Renal cortex interstitium (tissue), 11 donors: ENCODE data around the gene ACOT13. TPM values are rescaled to one million over a fixed set of nuclear protein-coding genes. Genes with fewer than 3 reads are reported as not detected.
"Not testable (repeated sequence)": the region's sequence is repeated elsewhere in the genome, so short reads cannot be mapped to it uniquely, and the experiment has no call there.

ENCODE experiments used
- DNase-seq, 11 donors: peaks; one replicate each; pipeline ENCODE4 v3.0.0-alpha.2; 2013; ENCODE audit warnings: low read depth in 9 of 11, low spot score in 4 of 11; ENCODE audit errors: extremely low read depth in 1 of 11
- polyA plus RNA-seq, 3 donors: library from polyadenylated mRNA; unstranded; fragments of 120-200 nt; gene quantifications; one replicate each; pipeline ENCODE4 v1.2.1, GENCODE V29; 2013; ENCODE audit not compliant: insufficient read length in 3 of 3

Gene ACOT13
- polyA plus RNA-seq, 3 donors = 30.8 to 40.3 (median 37.1) TPM

GRCh38 chr6:24743944-24744335 is 77.1 kb downstream of the ACOT13 start:
- DNase-seq = no peak

- no peak for DNase-seq
Measured at GRCh38 chr6:24744911-24745310, 78.0 kb downstream of the ACOT13 start.

GRCh38 chr6:24749297-24749696 is 82.4 kb downstream of the ACOT13 start:
- no peak for DNase-seq

GRCh38 chr6:24750878-24751277 is 84.0 kb downstream of the ACOT13 start:
- DNase-seq = not testable (repeated sequence)

GRCh38 chr6:24752503-24752902 is 85.6 kb downstream of the ACOT13 start:
- DNase-seq = no peak

GRCh38 chr6:24752917-24753492 is 86.1 kb downstream of the ACOT13 start:
- DNase-seq = no peak

- DNase-seq = no peak
Measured at GRCh38 chr6:24753545-24753944, 86.7 kb downstream of the ACOT13 start.

- DNase-seq = not testable (repeated sequence)
Measured at GRCh38 chr6:24754378-24754777, 87.5 kb downstream of the ACOT13 start.

Other genes starting within 250 kb of the ACOT13 start
- 1 to 10 TPM; 3.0 to 4.0 (median 3.7) TPM for gene GPLD1, start 177.5 kb upstream of the ACOT13 start, polyA plus RNA-seq
- gene ALDH5A1, start 172.1 kb upstream of the ACOT13 start, polyA plus RNA-seq = 10 to 100 TPM; 27.5 to 32.7 (median 30.6) TPM
- gene KIAA0319, start 20.9 kb upstream of the ACOT13 start, polyA plus RNA-seq = under 1 TPM; 0.30 to 0.36 (median 0.30) TPM
- gene TDP2, start 178 bp upstream of the ACOT13 start, polyA plus RNA-seq = 10 to 100 TPM; 61.0 to 71.8 (median 63.6) TPM
- gene C6orf62, start 52.1 kb downstream of the ACOT13 start, polyA plus RNA-seq = 100 to 1,000 TPM; 127 to 143 (median 135) TPM
- 10 to 100 TPM; 53.7 to 61.8 (median 60.5) TPM for gene GMNN, start 107.9 kb downstream of the ACOT13 start, polyA plus RNA-seq
- gene ARMH2, start 131.8 kb downstream of the ACOT13 start, polyA plus RNA-seq = not detected